Gastroesophageal sphincter (tissue), 3 donors: ENCODE results near the gene CTAG2.
"Not testable (repeated sequence)": the region's sequence is repeated elsewhere in the genome, so short reads cannot be mapped to it uniquely, and the experiment has no call there.

Experiments used
- EP300 ChIP-seq: sonication (generic); formaldehyde crosslinking; IDR thresholded peaks from one replicate; pipeline ENCODE4 v1.6.1; 2017; ENCODE audit warnings: antibody characterized with exemption, mild to moderate bottlenecking
- POLR2A ChIP-seq, 2 donors: fragments of 450-650 bp; IDR thresholded peaks; one replicate each; pipeline ENCODE4 v1.6.1; 2017; ENCODE audit warnings: antibody characterized with exemption in 2 of 2, mild to moderate bottlenecking in 2 of 2, moderate library complexity in 1 of 2
- POLR2AphosphoS5 ChIP-seq: sonication (generic); formaldehyde crosslinking; IDR thresholded peaks from one replicate; pipeline ENCODE4 v1.6.1; 2017; ENCODE audit warnings: antibody characterized with exemption
- TF ChIP-seq, protein P1 (sequence below), 4 experiments: fragments of 200-600 bp in 2 of 4; fragments of 450-650 bp in 2 of 4; sonication (generic) in 1 of 4; IDR thresholded peaks; one replicate each; pipeline ENCODE4 v1.5.1; 2017 to 2019; ENCODE audit warnings: antibody characterized with exemption in 4 of 4, mild to moderate bottlenecking in 2 of 4, moderate library complexity in 2 of 4

DNA sequence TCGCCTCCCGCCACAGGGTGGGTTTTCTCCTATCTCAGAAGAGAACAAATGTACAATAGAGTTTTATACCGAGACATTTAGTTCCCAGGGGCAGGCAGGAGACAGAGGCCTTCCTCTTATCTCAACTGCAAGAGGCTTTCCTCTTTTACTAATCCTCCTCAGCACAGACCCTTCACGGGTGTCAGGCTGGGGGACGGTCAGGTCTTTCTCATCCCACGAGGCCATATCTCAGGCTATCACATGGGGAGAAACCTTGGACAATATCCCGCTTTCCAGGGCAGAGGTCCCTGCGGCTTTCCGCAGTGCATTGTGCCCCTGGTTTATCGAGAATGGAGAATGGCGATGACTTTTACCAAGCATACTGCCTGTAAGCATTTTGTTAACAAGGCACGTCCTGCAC lies 44.6 kb downstream of the CTAG2 start:
- TF ChIP-seq EP300; POLR2A (IDR thresholded peaks at IDR 0.05); POLR2AphosphoS5: not testable (repeated sequence)
- TF ChIP-seq, protein P1, sequence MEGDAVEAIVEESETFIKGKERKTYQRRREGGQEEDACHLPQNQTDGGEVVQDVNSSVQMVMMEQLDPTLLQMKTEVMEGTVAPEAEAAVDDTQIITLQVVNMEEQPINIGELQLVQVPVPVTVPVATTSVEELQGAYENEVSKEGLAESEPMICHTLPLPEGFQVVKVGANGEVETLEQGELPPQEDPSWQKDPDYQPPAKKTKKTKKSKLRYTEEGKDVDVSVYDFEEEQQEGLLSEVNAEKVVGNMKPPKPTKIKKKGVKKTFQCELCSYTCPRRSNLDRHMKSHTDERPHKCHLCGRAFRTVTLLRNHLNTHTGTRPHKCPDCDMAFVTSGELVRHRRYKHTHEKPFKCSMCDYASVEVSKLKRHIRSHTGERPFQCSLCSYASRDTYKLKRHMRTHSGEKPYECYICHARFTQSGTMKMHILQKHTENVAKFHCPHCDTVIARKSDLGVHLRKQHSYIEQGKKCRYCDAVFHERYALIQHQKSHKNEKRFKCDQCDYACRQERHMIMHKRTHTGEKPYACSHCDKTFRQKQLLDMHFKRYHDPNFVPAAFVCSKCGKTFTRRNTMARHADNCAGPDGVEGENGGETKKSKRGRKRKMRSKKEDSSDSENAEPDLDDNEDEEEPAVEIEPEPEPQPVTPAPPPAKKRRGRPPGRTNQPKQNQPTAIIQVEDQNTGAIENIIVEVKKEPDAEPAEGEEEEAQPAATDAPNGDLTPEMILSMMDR (IDR thresholded peaks at IDR 0.05) = not testable (repeated sequence)
